ENCODE measurements around the gene UFD1. TPM values are rescaled to one million over a fixed set of nuclear protein-coding genes. Genes with fewer than 3 reads are reported as not detected.

Gene UFD1
- total and polyA plus RNA-seq, 3 donors from 2014 or later, result 46.1 to 86.6 (median 54.5) TPM

- no peaks in the 10 kb centered on the region for H3K4me1 ChIP-seq
- TF ChIP-seq, protein P1, sequence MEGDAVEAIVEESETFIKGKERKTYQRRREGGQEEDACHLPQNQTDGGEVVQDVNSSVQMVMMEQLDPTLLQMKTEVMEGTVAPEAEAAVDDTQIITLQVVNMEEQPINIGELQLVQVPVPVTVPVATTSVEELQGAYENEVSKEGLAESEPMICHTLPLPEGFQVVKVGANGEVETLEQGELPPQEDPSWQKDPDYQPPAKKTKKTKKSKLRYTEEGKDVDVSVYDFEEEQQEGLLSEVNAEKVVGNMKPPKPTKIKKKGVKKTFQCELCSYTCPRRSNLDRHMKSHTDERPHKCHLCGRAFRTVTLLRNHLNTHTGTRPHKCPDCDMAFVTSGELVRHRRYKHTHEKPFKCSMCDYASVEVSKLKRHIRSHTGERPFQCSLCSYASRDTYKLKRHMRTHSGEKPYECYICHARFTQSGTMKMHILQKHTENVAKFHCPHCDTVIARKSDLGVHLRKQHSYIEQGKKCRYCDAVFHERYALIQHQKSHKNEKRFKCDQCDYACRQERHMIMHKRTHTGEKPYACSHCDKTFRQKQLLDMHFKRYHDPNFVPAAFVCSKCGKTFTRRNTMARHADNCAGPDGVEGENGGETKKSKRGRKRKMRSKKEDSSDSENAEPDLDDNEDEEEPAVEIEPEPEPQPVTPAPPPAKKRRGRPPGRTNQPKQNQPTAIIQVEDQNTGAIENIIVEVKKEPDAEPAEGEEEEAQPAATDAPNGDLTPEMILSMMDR (IDR thresholded peaks at IDR 0.05), result no peak
- TF ChIP-seq POLR2A (IDR thresholded peaks at IDR 0.05), result no peak
- DNase-seq, result no peak
- no peaks in the 10 kb centered on the region for H3K27me3 ChIP-seq
- H3K4me3 ChIP-seq, result no peak overlapping the region
- WGBS, 2 donors, result 93 to 95% methylated on average over 3 to 6 of the region's 6 CpGs
- intact Hi-C loops (cut with DNase I; ENCODE audit: low total_unique reads), result no loop called here
- H3K27ac ChIP-seq, result no peak overlapping the region
- no peaks in the 10 kb centered on the region for H3K9me3 ChIP-seq
- no peaks in the 10 kb centered on the region for H3K36me3 ChIP-seq (ENCODE audit: low read depth, missing control alignments)
Measured at GRCh38 chr22:19520007-19520406, 41.0 kb upstream of the UFD1 start.

DNA sequence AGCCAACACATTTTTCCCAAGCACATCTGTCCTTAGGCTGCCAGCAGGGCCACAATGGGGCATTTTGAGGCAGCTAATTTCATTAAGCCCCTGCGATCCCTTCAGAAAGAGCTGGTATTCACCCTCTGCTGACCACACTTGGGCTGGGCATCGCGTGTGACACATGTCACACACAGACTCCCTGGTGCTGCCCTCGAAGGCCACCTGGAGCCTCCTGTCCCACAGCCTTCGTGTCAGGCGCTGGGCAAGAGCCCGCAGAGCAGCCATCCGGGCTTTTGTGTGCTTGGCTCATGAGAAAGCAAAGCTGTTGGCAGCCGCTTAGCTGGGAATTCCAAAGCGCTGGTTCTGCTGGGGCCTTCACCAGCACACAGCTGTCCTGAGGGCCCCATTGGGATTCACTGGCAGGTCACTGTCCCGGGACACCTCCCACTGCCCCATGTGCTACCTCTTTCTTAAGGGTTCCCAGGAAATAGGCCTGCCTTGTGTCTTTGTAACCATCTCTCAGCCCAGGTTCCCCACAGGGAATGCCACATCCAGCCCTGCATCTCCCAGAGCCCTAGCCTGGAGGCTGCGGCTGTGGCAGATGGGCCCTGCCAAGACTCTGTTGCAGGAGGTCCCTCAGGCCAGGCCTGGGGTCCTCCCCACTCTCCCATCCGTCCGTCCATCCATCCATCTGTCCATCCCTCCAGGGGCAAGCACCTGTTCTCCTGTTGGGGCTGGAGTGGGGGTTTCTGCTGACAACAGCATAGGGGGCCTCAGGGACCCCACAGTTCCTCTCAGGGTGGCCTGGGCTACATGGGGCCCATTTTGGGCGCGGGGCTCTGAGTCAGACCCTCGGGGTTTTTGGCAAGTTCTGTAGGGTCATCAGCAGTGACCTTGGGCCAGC lies 40.3 kb upstream of the UFD1 start:
- H3K4me3 ChIP-seq, result no peak overlapping the region
- no peaks in the 10 kb centered on the region for H3K9me3 ChIP-seq
- no peaks in the 10 kb centered on the region for H3K4me1 ChIP-seq
- TF ChIP-seq, protein P1 (IDR thresholded peaks at IDR 0.05), result no peak
- no peak for TF ChIP-seq POLR2A (IDR thresholded peaks at IDR 0.05)
- intact Hi-C loops (cut with DNase I; ENCODE audit: low total_unique reads), result no loop called here
- H3K36me3 ChIP-seq (ENCODE audit: low read depth, missing control alignments), result no peaks in the 10 kb centered on the region
- H3K27ac ChIP-seq, result no peak overlapping the region
- no peaks in the 10 kb centered on the region for H3K27me3 ChIP-seq
- DNase-seq, result no peak
- 93 to 95% methylated on average over 13 to 17 of the region's 17 CpGs for WGBS, 2 donors

DNA sequence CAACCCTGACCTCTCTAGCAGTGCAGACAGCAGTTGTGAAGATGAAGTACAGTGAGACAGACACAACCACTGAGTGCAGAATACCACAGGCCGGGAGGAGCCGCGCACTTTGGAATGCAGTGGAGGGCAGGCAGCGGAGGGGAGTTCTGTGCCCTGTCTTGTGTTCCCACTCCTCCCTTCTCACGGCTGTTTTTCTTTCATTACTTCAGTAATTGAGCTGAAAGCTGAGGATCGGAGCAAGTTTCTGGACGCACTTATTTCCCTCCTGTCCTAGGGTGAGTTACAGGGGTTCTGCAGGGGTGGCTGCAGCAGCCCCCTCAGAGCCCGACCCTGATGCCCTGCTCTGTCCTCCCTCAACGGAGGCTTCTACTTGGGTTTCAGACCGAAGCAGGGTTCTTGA lies 39.6 kb upstream of the UFD1 start:
- Histone ChIP-seq H3K4me3 (no peak overlapping the region), H3K27me3 (no peaks in the 10 kb centered on the region), H3K4me1 (no peaks in the 10 kb centered on the region), H3K9me3 (no peaks in the 10 kb centered on the region), H3K36me3 (ENCODE audit: low read depth, missing control alignments) (no peaks in the 10 kb centered on the region), H3K27ac (no peak overlapping the region)
- TF ChIP-seq POLR2A (IDR thresholded peaks at IDR 0.05), result no peak
- TF ChIP-seq, protein P1 (IDR thresholded peaks at IDR 0.05), result no peak
- DNase-seq, result no peak
- intact Hi-C loops (cut with DNase I; ENCODE audit: low total_unique reads), result no loop called here
- WGBS, 2 donors, result 86 to 87% methylated on average over 10 of the region's 10 CpGs

DNA sequence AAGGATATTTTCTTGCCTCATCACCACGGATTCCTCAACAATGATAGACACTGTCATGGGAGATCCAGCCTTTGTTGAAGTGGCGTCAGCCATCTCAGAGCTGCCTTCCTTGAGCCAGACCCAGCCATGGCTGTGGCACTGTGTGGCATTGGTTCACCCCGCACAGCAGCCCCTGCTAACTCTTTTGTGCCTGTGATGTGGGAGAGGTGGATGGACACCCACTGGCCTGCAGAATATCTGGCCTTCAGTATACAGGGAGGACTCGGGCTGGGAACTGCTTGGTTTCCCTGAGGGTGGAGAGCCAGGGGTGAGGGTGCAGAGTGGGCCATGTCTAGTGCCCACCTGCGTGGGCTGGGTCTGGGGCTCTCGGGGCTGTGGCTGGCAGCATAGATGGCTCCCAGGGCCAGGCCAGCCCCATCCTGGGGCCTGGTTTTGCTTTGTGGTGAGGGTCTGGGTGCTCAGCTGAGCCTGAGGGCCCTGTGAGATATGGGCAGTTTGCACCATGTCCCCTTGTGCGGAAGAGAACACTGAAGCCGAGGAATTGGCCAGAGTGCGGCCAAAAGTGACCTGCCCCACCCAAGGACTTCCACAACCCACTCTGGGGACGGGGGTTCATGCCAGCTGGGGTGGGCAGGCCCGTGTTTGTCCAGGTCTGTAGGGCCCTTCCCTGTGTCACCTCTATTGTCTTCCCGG lies 39.1 kb upstream of the UFD1 start:
- 87 to 89% methylated on average over 12 of the region's 12 CpGs for WGBS, 2 donors
- intact Hi-C loops (cut with DNase I; ENCODE audit: low total_unique reads), result no loop called here
- no peaks in the 10 kb centered on the region for H3K36me3 ChIP-seq (ENCODE audit: low read depth, missing control alignments)

More for the DNA sequence above, 39.1 kb upstream of the UFD1 start:
- Histone ChIP-seq H3K9me3 (no peaks in the 10 kb centered on the region), H3K27me3 (no peaks in the 10 kb centered on the region), H3K4me1 (no peaks in the 10 kb centered on the region), H3K27ac (no peak overlapping the region), H3K4me3 (no peak overlapping the region)
- DNase-seq, result no peak
- TF ChIP-seq, protein P1 (IDR thresholded peaks at IDR 0.05), result no peak
- TF ChIP-seq POLR2A (IDR thresholded peaks at IDR 0.05), result no peak
